AG08395 (cell line): ENCODE data around the gene PLCH1.

ENCODE experiments used
- DNase-seq: peaks from one replicate; pipeline ENCODE4 v3.0.0; 2012; ENCODE audit warnings: mixed read lengths, low spot score

PLCH1 gene

DNA sequence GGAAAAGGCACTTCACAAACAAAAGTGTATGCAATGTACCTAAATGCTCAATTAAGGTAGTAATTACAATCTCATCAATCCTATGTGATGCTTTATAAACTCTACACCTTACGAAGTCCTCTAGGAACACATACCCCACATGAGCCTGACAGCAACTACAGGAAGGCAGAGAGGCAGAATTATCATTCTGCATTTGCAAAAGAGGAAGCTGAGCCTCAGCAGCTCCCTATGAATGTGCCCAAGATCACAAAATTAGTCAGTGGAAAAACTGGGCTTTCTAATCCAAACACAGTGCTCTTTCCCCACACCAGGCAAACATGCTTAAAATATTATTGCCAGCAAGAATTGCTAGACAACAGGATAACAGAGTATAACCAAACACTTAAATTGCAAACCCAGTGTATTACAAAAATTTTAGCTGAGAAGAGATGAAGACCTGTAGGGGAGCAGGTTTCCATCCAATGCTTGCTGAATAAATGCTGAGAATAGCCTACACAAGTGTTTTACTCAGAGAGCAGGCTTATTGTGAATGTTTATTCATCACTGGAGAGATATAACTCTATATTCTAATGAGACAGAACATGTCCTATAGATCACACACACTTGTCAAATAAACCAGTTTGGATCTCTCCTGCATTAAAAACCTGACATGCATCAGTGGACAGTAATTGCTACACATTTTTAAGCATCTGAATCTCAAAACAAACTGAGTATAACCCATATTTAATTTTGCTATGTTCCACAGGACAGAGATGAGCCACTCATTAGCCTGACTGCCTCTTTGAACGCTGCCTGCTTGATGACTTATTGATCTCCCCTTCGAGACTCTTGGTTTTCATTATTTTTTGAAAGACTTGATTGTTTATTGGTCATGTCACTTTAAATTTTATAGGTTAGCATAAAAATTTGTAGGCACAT, 62.2 kb downstream of the PLCH1 start:
- no peak for DNase-seq

- peak; percentile 71 for DNase-seq
These were observed 68.5 kb downstream of the PLCH1 start for GRCh38 chr3:155676252-155676981.

GRCh38 chr3:155675094-155675493, 69.8 kb downstream of the PLCH1 start:
- no peak for DNase-seq

GRCh38 chr3:155673421-155673820, 71.5 kb downstream of the PLCH1 start:
- DNase-seq = no peak

- no peak for DNase-seq
These were observed 74.5 kb downstream of the PLCH1 start for GRCh38 chr3:155670335-155670734.

- DNase-seq = no peak
These were observed 76.9 kb downstream of the PLCH1 start for GRCh38 chr3:155667988-155668387.

DNA sequence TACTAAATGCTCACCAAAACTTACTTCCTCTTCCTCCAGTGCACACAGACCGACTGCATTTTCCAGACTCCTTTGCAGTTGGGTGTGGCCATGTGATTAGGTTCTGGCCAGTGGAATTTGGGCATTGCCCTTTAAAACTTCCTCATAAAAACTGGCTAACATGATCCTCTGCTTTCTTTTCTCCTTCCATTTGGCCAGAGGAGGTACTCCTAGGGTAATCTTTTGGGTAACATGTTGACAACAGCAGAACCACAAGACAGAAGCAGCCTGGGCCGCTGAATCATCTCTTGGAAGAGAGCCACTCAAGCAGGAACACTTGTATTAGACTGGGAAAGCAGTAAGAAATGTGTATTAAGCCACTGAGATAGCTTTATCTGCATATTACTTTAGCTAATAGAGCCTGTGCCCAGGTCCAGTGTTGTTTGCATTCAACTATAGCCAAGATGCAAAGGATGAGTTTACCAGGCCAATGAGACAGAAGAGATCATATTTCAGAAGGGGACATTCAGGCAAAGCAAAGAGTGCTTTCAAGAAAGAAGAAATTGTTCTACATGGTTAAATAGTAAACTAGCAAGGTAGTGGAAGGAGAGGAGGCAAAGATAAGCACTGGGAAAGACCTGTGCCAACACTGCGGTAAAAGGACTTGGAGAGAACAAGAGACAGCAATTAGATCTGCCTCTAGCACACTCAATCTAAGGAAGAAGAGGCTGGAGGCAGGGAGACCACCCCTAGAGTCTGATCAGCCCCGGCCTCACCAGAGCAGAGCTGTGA, 79.8 kb downstream of the PLCH1 start:
- peak; percentile 84 for DNase-seq

- DNase-seq = no peak
These were observed 81.2 kb downstream of the PLCH1 start for GRCh38 chr3:155663467-155664212.

DNA sequence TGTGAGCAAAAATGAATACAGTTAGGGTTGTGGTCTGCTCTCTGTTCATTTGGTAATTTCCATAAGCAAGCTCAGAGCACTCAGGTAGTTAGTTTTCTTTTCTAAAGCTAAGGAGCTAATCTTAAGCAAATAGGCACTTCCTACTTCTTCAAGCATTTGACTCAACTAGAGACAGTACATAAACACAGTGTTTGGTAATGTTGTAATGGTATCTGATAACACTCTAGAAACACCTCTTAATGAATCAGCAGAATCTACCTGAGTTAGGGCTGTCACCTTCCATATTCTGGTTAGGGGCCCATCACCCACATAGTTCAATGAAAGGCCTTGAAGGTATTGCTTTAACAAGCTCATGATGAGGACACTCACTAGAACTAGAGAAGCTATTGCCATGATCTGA, 83.1 kb downstream of the PLCH1 start:
- DNase-seq = no peak

GRCh38 chr3:155661042-155661441, 83.8 kb downstream of the PLCH1 start:
- DNase-seq = no peak

GRCh38 chr3:155658671-155659261, 86.1 kb downstream of the PLCH1 start:
- DNase-seq = no peak

- no peak for DNase-seq
These were observed 86.9 kb downstream of the PLCH1 start for GRCh38 chr3:155658006-155658405.

DNA sequence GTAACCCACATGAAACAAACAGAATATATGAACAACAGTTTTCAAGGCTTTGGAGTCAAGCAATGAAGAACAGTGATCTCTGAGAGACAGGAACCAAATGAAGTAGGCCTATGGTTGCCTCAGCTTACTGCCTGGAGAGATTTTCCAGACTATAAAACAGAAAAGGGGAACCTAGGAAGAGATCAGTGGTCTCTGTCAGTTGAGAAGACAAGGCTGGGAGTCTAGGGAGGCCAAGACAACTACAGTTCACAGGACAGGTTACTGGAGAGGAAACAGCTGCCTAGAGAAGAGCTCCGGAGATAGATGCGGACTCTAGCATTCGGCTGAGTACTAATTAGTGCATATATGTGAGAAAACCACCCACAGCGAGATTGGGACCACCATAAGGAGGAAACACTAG, 87.7 kb downstream of the PLCH1 start:
- DNase-seq = no peak

DNA sequence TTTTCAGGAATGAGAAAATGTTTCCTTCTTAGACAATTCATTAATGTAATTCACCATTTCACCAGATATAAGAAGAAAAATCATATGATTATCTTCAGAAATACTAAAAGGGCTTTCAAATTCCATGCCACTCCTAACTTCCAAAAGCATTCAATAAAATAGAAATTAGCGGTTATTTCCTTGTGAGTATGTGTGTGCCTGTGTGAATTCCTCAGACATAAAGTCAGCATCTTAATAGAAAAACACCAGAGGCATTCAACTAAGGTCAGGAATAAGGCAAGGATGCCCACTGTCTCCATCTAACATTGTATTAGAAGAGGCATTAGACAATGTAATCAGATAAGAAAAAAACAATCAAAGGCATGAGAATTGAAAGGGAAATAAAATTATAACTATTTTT, 88.4 kb downstream of the PLCH1 start:
- DNase-seq = no peak

- no peak for DNase-seq
These were observed 93.2 kb downstream of the PLCH1 start for GRCh38 chr3:155651489-155652218.

DNA sequence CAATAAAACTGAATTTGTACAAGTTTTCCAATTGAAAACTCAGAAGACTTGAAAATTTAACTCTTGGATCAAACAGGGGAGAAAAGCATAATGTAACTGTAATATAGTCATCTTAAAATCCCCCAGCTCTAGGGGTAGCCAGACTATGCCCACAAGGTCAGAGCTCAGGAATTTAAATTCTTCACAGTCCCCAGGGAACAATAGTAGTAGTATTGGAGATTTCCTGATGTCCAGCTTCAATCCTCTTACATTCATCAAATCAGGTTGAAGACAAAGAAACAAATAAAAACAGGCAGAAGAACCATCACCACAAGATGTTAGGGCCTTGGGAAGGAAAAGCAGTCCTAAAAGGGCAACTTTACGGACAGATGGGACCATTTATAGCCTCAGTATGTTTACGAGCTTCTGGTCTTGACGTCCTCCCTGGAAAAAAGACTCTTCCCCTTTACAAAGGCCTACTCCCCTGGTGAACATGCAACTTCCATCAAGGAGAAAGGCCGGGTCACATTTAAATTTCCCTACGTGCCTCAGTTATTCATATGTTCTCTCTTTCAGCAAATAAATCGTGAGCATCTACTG, 96.8 kb downstream of the PLCH1 start:
- DNase-seq = no peak

GRCh38 chr3:155647206-155647605, 97.7 kb downstream of the PLCH1 start:
- no peak for DNase-seq

- no peak for DNase-seq
These were observed 98.2 kb downstream of the PLCH1 start for GRCh38 chr3:155646669-155647068.

DNA sequence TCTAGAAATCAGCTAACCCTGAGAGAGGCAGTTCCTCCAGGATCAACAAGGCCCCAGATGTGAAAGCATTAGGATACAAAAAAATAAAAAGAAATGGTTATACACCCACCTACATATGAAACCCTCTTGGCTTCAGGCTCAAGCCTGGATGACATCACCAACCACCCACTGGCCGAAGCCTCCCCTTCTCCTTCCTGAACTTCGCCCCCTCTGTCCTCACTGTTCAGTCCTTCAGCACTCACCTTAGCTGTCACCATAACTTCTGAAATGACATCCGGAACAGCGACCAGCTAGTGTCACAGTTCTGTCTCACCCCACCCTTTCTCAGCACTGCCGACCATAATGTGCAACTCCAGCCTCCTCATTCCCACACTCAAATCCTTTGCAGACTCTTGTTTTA, 98.7 kb downstream of the PLCH1 start:
- DNase-seq = no peak

- DNase-seq = no peak
These were observed 101.2 kb downstream of the PLCH1 start for GRCh38 chr3:155643581-155644165.
